GM19035 (cell line): ENCODE measurements around the gene THNSL1.
"Not testable (repeated sequence)": the region's sequence is repeated elsewhere in the genome, so short reads cannot be mapped to it uniquely, and the experiment has no call there.

Experiments
- ATAC-seq: cut with Tn5 transposase; IDR thresholded peaks from one replicate; pipeline ENCODE4 v1.9.1; 2021; ENCODE audit not compliant: unreplicated experiment

The THNSL1 gene

GRCh38 chr10:24998044-24998443 lies 18.4 kb upstream of the THNSL1 start:
- no peak for ATAC-seq

GRCh38 chr10:25011591-25011990 lies 4.8 kb upstream of the THNSL1 start:
- ATAC-seq, result not testable (repeated sequence)

DNA sequence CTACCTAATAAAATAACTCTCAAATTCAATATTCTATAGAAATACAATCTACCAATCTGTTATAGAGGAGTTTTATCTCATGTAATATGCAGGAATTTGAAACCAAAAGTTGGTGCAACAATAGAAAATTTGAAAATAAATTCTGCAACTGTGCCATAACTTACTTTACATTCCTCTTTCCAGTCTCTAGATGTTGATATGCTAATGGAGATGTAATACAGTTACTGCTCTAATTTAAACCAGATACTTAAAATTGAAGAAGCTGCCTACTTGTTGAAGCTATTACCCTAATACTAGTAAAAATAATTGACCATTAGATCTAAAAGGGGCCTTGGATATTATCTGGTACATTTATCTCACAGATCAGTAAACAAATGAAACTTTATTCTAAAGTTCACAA lies 1.8 kb upstream of the THNSL1 start:
- ATAC-seq, result no peak

DNA sequence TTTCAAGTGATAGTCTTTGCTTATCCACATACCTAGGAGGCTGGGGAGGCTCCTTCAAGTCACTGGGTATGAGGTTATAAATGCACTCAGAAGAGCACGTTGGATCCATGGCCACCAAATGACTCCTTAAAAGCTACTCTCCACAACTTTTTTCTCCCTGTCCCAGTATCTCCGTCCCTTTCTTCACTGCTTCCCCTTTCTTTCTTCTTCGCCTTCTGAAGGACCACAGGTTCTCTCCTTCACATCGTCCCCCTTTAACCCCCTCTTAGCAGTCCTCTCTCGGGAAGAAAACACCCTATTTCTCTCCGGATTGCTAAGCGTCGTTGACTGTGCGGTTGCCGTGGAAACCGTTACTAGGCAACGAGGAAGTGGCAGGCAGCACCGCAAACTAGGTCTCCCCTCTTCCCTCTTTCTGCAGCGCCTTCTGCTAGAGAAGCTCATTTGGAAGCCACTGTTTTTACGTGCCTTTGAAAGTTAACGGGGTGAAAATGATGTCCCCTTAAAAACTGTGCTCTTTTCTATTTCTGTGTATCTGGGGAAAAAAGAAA lies 510 bp upstream of the THNSL1 start, which contains the start of gene ENKUR:
Gene ENKUR, minus strand, starts transcription at position 331 of the 548 bp plus-strand sequence. Its CDS starts 222 bp downstream, at position 109.
- peak; percentile 71 for ATAC-seq

GRCh38 chr10:25017154-25017590 lies 760 bp downstream of the THNSL1 start:
- ATAC-seq, result peak; percentile 4

GRCh38 chr10:25017661-25018060 lies 1.2 kb downstream of the THNSL1 start:
- no peak for ATAC-seq

DNA sequence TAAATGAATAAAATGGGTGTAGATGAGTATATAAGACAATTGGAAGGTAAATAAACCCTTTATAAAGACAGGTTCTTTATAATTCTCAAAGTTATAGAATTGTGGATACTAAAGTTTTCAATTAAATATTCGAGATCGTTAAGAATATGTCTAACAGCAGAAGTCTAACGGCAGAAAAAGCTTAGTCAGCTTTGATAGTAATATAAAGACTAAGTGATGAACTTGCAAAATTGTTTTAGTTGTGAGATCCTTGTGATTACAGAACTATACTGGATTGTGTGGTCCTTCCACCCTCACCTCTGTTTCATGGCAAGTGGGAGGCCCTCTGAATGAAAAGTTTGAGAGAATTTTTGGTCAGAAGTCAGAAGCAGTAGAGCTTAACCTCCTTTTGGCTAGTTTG lies 2.3 kb downstream of the THNSL1 start:
- no peak for ATAC-seq

DNA sequence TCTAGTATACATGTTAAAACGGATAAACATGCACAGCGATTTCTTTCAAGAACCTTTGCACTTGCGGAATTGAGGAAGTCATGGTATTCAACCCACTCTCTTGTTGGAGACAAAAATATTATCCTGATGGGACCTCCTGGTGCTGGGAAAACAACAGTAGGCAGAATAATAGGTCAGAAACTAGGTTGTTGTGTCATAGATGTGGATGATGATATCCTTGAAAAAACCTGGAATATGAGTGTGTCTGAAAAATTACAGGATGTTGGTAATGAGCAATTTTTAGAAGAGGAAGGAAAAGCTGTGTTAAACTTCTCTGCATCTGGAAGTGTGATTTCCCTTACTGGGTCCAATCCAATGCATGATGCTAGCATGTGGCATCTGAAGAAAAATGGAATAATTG lies 6.9 kb downstream of the THNSL1 start:
- ATAC-seq, result no peak

- ATAC-seq, result no peak
Measured at GRCh38 chr10:25024528-25024927, 8.1 kb downstream of the THNSL1 start.

DNA sequence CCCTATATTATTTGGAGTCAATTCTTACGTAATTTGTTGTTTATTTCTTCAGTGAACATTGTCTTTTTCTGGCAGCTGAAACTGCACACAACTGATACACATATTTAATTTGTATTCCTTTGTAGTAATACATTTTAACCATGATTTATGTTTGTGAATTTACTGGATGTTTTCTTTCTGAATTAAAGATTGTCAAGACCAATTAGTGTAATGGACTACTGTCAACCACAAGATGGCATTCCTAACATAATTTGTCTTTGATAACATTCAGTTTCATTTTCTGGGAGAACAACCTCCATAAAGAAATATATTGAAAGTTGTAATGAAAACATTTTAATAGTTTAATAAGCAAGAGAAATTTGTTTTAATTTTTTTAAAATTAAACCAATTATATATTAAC lies 10.1 kb downstream of the THNSL1 start:
- ATAC-seq, result no peak

DNA sequence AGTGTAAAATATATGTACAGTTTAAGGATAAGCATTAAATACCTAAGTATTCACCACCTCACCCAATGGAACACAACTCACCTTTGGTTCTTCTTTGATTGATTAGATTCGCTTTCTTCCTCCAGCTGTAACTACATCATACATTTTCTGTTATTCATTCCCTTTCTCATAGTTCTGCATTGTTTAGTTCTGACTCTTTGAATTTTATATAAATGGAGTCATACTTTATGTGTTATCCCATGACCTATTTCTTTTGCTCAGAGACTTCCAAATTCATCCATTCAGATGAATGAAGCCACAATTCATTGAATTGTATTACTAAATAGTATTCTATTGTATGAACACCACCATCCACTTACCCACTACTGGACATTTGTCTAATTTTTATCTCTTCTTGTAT lies 12.3 kb downstream of the THNSL1 start:
- no peak for ATAC-seq

DNA sequence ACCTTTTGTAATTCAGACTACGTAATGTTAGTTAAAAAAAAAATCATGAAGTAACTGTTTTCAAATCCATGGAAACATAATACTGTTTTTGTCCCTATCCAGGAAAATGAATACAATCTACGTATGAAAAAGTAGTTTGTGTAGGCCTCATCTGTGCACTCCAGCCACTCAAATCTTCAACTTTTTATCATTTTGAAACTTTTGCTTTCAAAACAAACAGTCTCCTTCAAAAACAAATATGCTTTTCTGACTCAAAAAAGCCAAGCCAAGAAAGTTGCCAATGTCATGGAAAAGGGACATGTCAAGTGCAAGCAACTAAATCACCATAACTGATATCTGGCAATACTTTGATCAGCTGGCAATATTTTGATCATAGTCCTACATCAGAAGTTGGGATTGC lies 13.1 kb downstream of the THNSL1 start:
- no peak for ATAC-seq

DNA sequence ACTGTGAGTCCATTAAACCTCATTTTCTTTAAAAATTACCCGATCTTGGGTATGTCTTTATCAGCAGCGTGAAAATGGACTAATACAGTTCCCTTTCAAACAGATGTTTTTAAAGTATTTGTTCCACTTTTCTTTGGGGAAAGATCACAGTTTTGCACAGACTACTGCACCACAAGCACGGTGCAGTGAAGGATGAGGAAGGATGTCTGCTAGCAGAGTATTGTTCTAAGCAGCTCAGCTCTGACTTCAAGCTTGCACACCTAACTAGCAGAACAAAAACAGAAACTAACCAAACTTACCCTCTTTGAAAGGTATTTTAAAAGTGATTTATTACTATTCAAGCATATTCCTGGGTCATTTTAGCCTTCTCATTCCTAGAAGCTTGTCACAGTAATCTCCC lies 20.0 kb downstream of the THNSL1 start:
- no peak for ATAC-seq

- no peak for ATAC-seq
Measured at GRCh38 chr10:25038325-25038724, 21.9 kb downstream of the THNSL1 start.

DNA sequence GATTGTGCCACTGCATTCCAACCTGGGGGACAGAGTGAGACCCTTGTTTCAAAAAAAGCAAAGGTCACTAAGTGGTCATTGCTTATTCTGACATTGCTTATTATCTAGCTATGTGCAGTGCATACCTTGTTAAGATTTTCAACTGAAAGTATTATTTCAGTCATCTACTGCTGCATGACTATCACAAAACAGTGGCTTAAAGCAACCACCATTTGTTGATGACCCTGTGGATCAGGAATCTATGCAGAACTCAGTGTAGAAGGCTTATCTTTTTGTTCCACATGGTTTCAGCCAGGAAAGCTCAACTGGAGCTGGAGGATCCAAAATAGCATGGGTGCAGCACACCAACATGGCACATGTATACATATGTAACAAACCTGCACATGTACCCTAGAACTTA lies 23.1 kb downstream of the THNSL1 start:
- no peak for ATAC-seq

GRCh38 chr10:25046641-25047040 lies 30.2 kb downstream of the THNSL1 start:
- no peak for ATAC-seq

DNA sequence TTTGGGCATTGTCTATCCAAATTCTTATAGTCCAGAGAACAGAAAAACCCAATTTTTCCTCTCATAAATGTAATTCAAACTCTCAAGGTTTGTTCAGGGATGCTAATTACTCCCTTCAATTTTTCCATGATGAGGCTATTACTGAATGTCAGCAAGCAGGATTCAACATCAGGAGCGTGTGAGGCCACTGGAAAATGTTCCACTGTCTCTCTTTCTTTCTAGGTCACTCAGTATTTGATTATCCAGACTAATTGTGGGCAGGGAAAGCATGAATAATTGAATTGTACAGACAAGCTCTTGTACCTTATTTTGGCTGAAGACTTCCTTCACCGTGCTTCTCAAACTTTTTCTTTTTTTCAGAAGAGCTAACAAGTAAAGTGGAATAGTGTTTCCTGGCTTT lies 30.7 kb downstream of the THNSL1 start:
- ATAC-seq, result no peak

DNA sequence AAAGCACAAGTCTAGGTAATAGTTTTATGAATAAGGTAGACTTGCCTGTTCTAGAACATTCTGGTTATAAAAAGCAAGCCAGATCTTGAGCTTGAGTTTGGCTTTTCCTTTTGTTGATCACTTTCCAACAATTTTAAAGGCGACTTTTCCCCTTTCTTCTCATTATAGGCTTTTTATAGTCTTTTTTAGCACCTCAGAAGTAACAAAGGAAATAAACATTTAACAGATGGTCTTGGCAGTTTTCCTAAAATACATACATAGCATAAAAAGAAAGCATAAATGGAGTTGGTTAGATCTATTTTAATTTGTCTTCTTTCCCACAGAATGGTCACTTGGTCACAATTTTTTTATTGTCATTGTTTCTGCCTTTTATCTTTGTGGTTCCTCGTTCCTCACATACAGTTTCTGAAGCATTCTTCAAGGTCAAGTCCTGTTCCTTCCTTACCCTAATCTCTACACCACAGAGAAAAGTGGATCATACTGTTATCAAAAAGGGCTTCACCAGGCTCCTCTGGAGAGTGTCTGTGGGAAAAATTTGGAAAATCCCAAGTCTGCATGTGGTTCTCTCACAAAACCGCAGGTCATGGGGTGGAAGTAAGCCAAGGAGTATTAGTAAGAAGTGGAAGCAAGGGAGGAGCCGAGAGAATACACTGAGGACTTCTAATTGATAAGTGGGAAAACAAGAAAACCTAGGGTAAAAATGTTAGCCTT lies 31.3 kb downstream of the THNSL1 start:
- ATAC-seq, result no peak

DNA sequence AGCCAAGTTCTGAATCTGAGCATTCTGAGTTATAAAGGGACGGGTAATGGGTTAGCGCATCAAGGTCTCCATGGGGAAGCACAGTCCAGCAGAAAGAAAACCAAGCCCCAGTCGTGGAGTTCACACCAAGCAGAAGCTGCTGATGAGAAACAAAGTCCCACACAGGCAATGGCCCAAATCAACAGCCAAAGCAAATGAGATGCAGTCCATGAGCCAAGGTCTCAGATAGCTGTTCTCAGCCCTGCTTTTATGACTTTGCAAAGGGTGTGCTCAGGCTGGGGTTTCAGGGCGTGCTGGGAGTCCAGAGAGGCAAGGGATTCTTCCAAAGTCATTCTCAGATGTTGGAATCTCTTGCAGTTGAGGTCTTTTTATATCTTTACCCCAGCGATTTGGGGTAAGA lies 32.0 kb downstream of the THNSL1 start:
- no peak for ATAC-seq

DNA sequence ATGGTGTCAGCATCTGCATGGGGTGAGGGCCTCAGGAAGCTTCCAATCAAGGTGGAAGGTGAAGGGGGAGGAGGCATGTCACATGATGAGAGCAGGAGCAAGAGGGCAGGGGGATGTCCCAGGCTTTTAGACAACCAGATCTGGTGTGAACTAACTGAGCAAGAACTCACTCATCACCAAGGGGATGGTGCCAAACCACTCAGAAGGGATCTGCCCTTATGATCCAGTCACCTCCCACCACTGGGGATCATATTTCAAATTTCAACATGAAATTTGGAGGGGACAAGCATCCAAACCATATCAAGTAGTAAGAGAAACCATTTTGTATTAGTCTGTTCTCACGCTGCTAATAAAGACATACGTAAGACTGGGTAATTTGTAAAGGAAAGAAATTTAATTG lies 33.6 kb downstream of the THNSL1 start:
- no peak for ATAC-seq

- ATAC-seq, result no peak
Measured at GRCh38 chr10:25050402-25050801, 34.0 kb downstream of the THNSL1 start.

- no peak for ATAC-seq
Measured at GRCh38 chr10:25052012-25052411, 35.6 kb downstream of the THNSL1 start.

DNA sequence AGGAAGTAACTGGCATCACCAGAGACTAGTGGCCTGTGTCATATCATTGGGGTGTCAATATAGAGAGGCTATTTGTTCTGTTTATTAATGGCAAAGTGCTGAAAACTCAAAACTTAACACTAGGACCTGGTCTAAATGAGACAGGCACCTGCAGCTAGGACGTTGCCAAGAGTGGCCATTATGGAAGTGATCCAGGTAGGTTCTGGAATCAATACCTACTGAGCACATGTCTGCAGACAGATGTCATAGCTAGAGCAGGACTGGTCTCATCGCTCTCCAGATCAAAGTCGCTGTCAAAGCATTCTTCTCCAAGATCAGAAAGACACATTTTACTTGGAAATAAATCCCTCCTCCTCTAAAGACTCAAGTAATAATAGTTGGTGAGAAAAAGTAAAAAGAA lies 40.3 kb downstream of the THNSL1 start:
- ATAC-seq, result no peak
